Stimulated activated CD4-positive, alpha-beta T cell treated with anti-CD3 and anti-CD28 coated beads, TNF-alpha, amount 100 ng/mL, for 1 hour (primary cell): Measurements from ENCODE around the gene YY1.
A peak's percentile ranks its signal among the peaks of the same experiment; 100 is the strongest.
"Not testable (repeated sequence)": the region's sequence is repeated elsewhere in the genome, so short reads cannot be mapped to it uniquely, and the experiment has no call there.

ENCODE experiments used
- DNase-seq, 3 donors: peaks; one replicate each; pipeline ENCODE4 v3.0.0-alpha.2; 2020; ENCODE audit warnings: low read depth in 3 of 3, low spot score in 1 of 3

YY1 gene

GRCh38 chr14:100213587-100213955 is 25.4 kb upstream of the YY1 start:
- no peak for DNase-seq

DNA sequence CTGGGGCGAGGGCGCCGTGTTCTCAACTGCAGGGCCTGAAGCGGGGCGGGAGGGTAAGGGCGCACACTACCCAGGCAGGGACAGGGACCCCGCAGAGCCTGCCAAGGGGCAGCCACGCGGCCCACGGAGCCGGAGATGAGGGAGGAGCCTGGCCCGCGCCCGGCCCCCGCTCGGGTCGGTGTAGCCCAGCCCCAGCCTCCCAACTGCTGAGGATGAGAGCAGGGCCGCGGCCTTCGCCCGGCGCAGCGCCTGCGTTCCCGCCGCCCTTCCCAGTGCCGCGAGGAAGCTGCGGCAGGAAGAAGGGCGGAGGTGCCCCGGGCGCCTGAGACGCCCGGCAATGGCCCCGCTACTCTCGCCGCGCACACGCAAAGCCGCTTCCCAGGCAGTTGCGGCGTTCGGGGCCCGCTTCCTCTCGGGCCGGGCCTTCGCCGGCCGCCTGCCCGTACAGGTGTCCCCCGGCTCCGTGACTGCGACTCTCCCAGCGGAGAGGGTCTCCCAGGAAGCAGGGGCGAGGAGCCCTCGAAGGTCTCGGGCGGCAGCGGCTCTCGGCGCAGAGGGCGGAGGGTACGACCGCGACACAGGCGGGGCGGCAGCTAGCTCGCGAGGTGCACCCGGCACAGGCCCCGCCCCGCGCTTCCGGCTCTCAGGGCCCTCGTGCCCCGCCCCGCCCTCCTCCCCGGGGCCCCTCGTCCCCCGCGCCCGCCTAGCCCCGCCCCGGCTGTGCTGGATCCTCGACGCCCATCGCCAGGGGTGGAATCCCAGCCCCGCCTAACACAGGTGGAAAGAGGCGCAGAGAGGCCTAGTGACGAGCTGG is 24.8 kb upstream of the YY1 start:
- peak; percentile 81 to 92 (median 83) for DNase-seq

DNA sequence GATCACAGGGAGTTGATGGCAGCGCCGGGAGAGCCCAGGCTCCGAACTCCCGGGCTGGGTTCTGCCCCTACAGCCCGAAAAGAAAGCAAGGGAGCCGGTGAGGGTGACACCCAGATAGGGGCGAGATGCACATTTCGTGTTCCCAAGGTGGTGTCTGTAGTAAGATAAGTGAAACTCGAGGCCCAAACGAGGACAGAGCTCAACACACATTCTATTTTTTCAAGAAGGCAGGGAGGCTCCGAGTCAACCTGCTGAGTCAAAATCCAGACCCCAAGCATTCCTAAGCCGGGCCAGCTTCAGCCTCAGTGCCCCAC is 24.2 kb upstream of the YY1 start:
- no peak for DNase-seq

DNA sequence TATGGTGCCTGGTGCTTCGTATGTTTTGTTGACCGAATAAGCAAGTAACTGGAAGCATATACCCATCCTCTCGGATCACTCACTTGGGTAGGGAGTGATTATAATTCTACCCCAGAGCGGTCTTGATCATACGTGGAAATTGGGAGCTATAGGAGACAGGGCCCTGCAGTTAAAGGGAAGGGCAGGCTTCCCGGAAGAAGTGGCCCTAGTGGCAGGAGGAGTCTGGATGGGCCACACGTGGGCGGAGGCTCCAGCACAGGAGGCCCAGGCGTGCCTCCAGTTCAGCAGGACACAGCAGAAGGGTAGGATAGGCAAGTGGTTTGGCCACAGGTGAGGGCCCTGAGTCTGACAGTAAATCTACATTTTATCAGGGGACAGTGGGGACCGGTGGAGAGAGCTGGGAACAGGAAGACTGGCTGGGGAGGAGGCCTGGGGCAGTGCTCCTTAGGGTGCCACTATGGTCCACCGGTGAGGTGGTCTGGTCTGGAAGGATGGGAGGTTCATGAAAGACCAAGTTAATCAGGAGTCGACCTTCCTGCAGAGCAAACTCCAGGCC is 23.5 kb upstream of the YY1 start:
- DNase-seq, result no peak

DNA sequence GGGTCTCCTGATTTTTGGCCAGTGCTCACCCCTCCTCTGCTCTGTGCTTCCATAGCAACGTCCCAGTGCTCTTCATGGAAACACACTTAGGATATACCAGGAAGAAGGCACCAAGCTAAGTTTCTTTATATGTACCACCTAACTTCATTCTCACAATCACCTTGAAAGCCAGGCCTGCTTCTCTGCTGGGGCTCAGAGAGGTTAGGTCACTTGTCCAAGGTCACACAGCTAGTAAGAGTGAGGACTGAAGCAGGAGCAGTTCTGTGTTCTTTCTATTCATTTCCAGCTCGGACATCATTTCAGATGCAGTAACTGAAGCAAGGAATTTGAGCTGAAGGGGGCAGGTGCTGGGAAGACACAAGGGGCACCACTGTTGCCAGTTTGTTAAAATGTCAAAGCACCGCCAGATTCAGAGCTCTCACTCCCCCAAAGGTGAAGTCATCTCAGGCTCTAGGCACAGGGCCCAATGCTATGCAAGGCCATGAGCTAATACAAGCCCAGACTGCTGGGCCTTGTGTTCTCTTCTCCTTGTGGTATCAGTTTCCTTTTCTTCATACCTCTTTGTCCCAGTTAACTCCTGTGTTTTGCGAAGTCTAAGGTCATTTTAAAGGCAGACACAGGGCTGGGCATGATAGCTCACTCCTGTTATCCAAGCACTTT is 19.7 kb upstream of the YY1 start:
- no peak for DNase-seq

- DNase-seq, result peak in 2 of 3 donors; percentile 33 to 35
These were observed 17.3 kb upstream of the YY1 start for GRCh38 chr14:100221533-100222223.

GRCh38 chr14:100222224-100223093 is 16.5 kb upstream of the YY1 start:
- DNase-seq, result no peak

- no peak for DNase-seq
These were observed 15.4 kb upstream of the YY1 start for GRCh38 chr14:100223332-100224201.

GRCh38 chr14:100224229-100224866 is 14.6 kb upstream of the YY1 start:
- no peak for DNase-seq

DNA sequence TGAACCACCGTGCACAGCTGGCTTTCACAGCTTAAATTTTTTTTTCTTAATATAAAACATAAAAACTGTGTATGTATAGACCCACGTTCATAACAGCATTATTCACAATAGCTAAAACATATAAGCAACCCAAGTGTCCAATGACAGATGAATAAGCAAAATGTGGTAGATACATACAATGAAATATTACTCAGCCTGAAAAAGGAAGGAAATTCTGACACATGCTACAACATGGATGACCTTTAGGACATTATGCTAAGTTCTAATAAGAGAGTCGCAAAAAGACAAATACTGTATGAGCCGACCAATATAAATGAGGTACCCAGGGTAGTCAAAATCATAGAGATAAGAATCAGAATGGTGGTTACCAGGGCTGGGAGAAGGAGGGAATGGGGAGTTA is 13.8 kb upstream of the YY1 start:
- no peak for DNase-seq

DNA sequence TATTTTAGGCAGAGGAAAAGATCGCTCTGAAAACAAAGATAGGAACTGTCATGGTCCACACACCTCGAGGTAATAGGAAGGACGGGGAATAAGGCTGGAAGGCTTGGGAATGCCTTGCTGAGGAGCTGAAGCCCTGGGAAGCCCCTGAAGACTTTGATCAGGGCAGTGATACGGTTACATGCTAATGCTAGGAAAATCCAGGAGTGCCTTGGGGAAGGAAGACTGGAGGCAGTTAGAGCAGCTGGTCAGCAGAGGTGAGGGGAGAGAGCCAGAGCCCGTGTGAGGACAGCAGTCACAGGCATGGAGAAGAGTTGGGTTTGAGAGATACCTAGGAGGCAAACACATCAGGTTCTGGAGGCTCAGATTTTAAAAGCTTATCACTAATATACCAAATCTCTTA is 8.6 kb upstream of the YY1 start:
- DNase-seq, result no peak

DNA sequence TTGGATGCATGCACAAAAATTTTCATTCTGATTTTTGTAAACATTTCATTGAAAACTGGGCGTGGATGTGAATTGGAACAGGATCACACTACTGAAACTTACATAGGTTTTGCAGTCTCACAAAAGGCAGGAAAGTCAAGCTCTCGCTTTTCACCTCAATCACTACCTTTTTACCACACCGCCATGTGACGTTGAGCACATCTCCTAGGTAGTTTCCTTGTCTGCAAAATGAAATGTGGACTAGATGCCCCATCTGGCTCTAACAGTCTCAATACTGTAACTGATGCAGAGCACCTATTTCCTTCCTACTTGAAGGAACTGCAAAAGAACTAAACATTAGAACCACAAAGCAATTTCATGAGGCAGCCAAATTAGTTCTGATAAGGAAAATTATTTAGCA is 4.4 kb upstream of the YY1 start:
- DNase-seq, result no peak

DNA sequence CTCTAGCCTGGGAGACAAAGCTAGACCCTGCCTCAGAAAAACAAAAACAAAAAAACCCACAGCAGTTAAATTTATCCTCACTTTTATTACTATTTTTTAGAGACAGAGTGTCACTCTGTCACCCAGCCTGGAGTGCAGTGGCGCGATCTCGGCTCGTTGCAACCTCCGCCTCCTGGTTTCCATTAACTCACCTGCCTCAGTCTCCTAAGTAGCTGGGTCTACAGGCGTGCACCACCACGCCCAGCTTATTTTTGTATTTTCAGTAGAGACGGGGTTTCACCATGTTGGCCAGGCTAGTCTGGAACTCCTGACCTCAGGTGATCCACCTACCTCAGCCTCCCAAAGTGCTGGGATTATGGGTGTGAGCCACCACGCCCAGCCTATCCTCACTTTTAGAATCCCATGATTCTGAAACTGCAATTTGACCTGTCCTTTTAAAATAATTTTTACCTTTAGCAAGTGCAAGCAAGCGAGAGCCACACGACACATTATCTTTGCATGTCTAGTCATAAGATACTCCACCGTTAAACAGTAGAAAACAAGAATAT is 2.6 kb upstream of the YY1 start:
- not testable (repeated sequence) for DNase-seq

DNA sequence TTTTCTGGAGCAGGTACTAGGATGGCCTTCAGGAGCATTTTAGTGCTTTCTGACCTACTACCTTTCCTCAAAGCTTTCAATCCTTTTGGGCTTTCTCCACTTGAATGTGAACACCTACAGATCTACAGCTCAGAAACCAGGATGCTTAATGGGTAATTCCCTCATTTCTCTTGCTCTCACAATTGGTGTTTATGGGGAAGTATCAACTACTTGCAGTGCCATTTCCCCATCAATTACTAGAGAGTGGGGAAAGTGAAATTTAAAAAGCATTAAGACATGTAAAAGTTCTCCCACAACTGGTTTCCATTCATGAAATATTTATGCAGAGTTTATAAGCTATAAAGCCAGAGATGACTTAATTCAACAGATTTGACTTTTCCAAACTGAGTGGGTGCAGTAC is 2.1 kb upstream of the YY1 start:
- no peak for DNase-seq

DNA sequence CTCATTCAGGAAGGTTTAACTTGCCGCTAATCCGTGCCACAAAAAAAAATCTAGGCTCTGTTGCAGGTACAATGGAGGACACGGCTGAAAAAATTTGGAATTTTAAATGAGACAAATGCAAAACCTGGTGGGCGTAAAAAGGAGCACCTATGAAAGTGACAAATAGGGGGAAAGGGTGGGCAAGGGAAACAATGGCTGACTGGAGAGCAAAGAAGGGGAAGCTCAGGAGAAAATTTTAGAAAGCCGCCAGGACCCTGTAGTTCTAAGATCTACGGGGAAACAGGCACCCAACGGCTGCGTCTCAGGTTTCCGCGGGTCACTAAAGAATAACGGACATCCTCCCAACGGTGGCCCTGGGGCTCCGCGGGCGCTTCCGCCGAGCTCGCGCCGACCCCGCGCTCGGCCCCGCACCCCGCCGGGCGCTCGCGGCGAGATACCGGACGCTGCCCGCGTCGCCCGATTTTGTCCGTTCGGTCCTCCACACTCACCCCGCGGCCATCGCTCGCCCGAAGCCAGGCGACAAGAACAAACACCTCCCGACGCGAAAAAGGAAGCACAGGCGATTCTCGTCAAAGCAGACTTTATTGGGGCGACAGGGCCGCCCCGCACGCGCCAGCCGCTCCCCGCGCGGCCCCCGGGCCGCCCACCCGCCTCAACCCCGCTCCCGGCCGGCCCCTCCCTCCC is 1.1 kb upstream of the YY1 start:
- peak in 1 of 3 donors; percentile 42 for DNase-seq

DNA sequence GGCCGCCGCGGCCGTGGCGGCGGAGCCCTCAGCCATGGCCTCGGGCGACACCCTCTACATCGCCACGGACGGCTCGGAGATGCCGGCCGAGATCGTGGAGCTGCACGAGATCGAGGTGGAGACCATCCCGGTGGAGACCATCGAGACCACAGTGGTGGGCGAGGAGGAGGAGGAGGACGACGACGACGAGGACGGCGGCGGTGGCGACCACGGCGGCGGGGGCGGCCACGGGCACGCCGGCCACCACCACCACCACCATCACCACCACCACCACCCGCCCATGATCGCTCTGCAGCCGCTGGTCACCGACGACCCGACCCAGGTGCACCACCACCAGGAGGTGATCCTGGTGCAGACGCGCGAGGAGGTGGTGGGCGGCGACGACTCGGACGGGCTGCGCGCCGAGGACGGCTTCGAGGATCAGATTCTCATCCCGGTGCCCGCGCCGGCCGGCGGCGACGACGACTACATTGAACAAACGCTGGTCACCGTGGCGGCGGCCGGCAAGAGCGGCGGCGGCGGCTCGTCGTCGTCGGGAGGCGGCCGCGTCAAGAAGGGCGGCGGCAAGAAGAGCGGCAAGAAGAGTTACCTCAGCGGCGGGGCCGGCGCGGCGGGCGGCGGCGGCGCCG is 381 bp downstream of the YY1 start:
- peak in 1 of 3 donors; percentile 14 for DNase-seq

DNA sequence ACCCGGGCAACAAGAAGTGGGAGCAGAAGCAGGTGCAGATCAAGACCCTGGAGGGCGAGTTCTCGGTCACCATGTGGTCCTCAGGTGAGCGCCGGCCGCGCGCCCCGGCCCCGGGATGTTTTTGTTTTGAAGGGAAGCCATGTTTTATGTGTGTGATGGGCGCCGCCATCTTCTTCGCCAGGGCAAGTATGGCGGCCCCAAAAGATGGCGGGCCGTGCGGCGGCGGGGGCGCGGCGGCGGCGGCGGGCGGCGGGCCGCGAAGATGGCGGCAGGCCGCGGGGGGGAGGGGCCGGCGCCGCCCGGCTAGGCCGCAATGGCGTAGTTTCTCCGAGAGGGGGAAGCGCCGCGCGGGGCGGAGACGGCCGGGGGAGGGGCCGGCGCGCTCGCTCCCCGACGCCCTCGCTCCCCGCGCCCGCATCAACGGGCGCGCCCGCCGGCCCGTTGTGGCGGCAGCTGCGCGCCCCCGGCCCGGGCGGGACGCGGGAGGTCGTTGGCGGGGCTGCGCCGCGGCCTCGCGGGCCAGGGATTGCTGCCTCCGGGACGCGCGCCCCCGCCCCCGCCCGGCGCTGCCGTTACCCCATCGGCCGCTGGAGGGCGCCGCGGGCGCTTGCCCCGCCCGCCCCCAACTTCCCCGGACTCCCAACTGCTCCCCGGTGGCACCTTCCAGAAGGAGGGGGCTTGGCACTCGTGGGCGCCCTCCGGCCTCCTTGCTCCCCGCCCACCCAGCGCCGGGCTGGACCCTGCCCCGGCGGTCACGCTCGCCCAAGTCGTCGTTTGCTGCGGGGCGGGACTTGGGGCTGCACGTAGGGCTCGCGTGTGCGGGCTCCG is 1.1 kb downstream of the YY1 start:
- peak; percentile 66 to 80 (median 78) for DNase-seq

DNA sequence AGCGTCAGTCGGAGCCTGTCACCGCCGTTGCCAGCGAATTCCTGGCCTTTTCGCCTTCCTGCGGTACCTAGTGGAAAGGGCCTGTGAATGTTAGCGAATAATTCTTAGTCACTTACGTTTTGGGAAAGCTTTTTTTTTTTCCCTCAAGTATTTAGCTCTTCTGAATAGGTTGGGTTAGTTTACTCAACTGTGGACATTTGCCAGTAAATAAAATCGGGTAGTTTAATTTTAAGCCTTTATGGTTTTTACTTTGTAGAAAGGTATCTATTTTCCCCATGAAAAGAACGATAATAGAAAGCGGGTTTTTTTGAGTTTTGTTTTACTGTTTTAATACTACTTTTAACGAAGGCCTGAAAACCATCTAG is 1.7 kb downstream of the YY1 start:
- DNase-seq, result no peak
